Measurements from ENCODE around the gene CERS3. TPM values are rescaled to one million over a fixed set of nuclear protein-coding genes. Genes with fewer than 3 reads are reported as not detected.

The CERS3 gene
- total RNA-seq = not detected in 2 replicates

DNA sequence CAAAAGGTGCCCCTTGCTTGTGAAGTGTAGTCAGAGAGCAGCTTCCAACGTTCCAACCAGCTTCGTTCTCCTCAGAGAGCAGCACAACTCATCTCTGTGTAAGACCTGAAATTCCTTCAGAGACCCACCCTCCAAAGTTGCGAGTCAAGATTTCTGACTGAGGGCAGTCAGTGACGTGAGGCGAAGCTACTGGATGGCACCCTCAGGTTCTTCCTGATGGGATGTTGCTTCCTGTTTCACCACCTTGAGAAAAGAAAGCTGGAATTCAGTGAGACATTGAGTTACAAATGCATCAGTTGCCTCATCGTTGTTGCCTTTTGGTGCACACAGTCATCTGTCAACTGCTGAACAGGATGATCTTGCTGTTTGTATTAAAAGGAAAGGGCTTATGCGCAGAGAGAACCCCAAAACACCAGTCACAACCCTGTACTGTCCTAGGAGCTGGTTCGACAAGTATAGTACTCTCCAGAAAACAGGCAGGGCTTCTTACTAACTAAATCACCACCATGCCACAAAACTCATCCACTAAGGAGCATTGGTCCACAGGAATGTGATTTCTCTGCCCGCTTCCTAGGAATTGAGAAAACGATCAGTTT lies at the start of gene CERS3:
Gene CERS3 (minus strand): TSS at position 118 of the 596 bp plus-strand sequence. CDS start 27,101 bp downstream, outside the sequence.
- no peak for DNase-seq (ENCODE audit: low read depth, low spot score)

DNA sequence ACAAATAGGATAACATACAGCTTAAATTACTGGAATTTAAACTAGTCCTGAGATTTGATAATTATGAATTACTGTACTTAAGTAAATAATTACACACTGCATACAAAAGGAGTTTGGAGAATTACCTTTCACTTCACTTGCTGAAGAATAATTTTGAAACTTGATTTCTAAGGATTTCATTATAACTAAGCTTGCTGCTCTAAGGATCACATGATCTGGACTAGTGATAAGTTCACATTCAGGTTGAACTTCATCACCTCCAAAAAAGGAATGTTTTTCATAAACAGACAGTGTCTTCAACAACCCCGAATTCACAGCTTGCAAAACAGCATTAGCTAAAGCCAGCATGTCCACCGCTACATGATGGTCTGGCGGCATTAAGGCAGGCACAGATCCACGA lies 44.8 kb upstream of the CERS3 start:
- no peak for DNase-seq (ENCODE audit: low read depth, low spot score)

DNA sequence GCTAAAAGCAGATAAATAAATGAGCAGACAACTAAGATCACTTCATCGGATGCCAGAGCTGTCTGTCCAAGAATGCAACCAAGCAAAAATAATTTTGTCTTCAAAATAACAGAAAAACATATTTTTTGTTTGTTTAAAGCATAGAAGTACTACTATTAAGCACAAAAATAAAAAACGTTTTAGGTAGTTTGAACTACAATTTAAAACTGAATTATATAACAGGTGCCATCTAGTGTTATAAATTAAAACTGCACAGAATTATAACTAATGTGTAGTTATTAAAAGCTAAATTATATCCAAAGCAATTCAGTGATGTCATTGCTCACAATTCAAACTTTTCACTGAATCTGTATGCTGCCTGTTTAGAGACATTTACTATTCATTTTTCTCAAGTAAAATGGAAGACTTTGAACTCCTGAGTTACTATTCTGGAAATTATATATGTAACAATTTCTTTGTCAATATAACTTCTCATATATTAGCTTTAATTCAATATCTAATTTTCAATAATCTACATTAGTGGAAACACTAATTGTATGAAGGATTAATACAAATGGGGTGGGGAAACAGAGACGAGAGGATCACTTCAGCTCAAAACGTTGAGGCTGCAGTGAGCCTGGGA lies 43.7 kb upstream of the CERS3 start:
- DNase-seq (ENCODE audit: low read depth, low spot score) = no peak

- DNase-seq (ENCODE audit: low read depth, low spot score) = no peak
Observed at GRCh38 chr15:100571592-100572167, 42.9 kb upstream of the CERS3 start.

- no peak for DNase-seq (ENCODE audit: low read depth, low spot score)
Observed at GRCh38 chr15:100570735-100571313, 42.1 kb upstream of the CERS3 start.

- no peak for DNase-seq (ENCODE audit: low read depth, low spot score)
Observed at GRCh38 chr15:100570275-100570674, 41.5 kb upstream of the CERS3 start.

- DNase-seq (ENCODE audit: low read depth, low spot score) = no peak
Observed at GRCh38 chr15:100569391-100569790, 40.6 kb upstream of the CERS3 start.

- no peak for DNase-seq (ENCODE audit: low read depth, low spot score)
Observed at GRCh38 chr15:100566850-100567628, 38.3 kb upstream of the CERS3 start.

DNA sequence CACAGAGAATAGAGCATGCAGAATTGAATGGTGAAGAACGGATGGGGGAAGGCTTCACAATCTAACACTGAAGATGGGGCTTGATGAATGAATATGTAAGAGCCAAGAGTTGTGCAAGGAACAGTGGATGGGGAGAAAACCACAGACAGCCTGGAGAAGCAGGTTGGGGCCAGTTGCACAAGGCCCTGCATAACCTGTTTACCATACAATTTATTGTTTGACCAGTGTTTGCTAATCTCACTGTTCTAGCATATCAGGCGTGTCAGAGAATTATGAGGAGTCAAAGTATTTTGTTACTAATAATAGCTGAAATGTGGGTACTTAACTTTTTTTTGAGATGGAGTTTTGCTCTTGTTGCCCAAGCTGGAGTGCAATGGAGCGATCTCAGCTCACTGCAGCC lies 36.8 kb upstream of the CERS3 start:
- no peak for DNase-seq (ENCODE audit: low read depth, low spot score)

- no peak for DNase-seq (ENCODE audit: low read depth, low spot score)
Observed at GRCh38 chr15:100560323-100560722, 31.6 kb upstream of the CERS3 start.

GRCh38 chr15:100559330-100559729 lies 30.6 kb upstream of the CERS3 start:
- no peak for DNase-seq (ENCODE audit: low read depth, low spot score)

DNA sequence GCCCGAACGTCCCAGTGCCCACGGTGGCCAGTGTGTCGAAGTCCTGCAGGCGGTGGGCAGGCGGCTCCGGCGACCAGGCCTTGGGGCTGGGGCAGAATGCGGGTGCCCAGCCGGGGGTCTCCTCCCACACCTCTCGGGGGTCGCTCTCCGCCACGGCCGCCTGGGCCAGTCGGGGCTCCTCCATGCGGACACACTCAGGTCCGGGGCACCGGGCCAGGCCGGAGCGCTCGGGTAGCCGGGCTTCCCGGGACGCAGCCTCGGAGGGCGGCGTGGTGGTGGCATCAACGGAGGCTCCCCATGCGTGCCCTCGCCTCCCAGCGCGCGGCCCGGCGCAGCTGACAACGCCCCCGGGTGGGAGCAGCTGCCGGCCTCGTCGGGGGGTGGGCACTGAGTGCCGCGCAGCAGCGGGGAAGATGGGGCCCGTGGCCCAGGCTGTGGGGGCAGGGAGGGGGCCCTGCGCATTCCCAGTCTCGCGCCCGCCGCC lies 30.1 kb upstream of the CERS3 start:
- no peak for DNase-seq (ENCODE audit: low read depth, low spot score)

DNA sequence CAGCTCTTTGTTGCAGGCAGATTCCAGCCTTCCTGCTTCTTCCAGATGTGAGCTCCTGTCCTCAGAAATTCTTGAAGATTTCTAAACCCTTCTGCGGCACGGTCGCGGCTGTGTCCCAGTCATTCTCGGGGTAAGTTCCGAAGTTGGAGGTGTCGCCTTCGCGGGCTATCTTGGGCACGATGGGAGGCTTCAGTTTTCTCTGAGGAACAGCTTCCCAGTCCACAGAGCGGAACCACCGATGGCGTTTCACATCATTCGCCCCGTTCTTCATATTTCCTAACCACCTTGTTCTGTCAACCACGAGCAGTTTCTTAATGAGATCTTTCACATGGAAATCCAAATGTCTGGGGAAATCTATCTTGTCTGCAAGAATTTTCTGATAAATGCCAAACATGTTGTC lies 24.7 kb upstream of the CERS3 start:
- DNase-seq (ENCODE audit: low read depth, low spot score) = no peak

DNA sequence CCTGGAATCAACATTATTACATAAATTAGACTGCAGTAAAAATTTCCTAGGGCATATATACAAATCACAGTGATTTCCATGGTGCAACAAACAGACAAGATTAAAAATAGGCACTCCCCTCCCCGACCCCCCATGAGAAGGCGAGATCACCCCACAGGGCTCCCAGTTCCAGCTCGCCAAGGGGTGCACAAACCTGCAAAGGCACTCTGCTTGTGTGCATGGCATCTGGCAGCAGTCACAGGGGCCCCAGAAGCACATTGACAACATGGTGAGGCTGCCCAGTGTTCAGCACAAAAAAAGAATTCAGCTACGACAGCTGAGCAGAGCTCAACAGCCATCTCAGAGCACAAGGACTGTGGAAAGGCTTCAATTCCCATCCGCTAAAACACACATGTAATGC lies 19.2 kb upstream of the CERS3 start:
- no peak for DNase-seq (ENCODE audit: low read depth, low spot score)

GRCh38 chr15:100544946-100545345 lies 16.2 kb upstream of the CERS3 start:
- no peak for DNase-seq (ENCODE audit: low read depth, low spot score)

DNA sequence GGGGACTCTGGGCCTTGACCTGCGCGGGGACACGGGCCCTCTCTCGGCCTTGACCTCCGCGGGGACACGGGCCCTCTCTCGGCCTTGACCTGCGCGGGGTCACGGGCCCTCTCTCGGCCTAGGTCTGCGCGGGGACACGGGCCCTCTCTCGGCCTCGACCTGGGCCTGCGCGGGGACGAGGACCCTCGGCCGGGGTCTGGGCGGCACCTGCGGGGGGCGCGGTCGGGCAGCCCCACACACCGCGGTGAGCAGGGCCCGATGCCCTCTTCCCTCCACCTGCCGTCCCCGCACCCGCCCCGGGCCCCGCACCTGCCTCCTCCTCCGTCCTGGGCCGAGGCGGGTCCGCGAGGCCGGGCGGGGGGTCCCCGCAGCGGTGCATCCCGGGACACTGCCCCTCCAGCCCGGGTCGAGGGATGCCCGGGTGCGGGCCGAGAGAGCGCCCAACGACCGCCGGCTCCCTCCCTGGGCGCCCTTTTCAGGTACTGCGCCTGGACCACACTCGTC lies 15.6 kb upstream of the CERS3 start:
- no peak for DNase-seq (ENCODE audit: low read depth, low spot score)

- DNase-seq (ENCODE audit: low read depth, low spot score) = no peak
Observed at GRCh38 chr15:100542290-100542689, 13.5 kb upstream of the CERS3 start.

- no peak for DNase-seq (ENCODE audit: low read depth, low spot score)
Observed at GRCh38 chr15:100537331-100537730, 8.6 kb upstream of the CERS3 start.

DNA sequence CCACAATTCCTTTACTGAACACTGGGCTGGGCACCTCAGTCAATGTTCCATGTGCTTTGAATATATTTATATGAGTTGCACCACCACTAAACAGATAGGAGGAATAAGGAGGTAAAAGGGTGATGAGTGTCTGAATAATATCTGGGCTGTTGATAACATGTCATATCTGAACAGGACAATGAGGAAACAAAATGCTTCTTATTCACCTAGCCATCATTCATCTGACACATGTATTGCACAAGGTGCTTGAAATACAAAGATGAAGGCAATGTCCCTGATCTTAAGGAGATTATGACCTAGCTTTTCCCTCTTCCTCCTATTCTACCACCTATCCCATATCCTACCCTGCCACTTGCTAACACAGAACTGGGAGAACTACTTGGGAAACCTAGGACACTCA lies 8.0 kb upstream of the CERS3 start:
- no peak for DNase-seq (ENCODE audit: low read depth, low spot score)

- no peak for DNase-seq (ENCODE audit: low read depth, low spot score)
Observed at GRCh38 chr15:100533886-100534285, 5.1 kb upstream of the CERS3 start.

DNA sequence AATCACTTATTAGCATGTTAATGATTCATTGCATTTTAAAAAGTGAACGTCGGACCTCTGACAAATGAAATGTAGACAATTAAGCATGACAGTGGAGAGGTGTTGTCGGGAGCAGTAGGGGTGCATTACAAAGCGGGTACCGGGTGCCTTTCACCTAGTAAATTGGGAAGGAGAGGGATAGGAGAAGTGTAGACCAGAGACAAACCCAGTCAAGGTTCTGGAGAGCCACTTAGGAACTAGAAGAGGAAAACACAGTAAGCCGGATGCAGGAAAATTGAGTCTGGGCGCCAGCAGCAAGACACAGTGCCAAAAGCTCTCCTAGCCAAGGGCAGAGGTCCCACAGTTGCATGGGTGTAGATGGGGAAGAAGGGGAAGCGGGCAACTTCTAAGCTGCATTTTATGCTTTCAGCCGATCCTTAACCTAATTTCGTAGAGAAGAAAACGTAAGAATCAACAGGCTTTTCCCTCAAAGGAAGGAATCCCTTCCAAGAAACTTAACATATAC lies 3.1 kb upstream of the CERS3 start:
- DNase-seq (ENCODE audit: low read depth, low spot score) = no peak
